NAMALWA (cell line): ENCODE data around the gene PEX7.
"Not testable (repeated sequence)": the region's sequence is repeated elsewhere in the genome, so short reads cannot be mapped to it uniquely, and the experiment has no call there.

Source experiments
- DNase-seq: peaks from one replicate; pipeline ENCODE4 v3.0.0-alpha.2; 2015; ENCODE audit warnings: low spot score

Gene PEX7

GRCh38 chr6:136897071-136897470, 74.7 kb downstream of the PEX7 start:
- DNase-seq: no peak

GRCh38 chr6:136901212-136901784, 78.9 kb downstream of the PEX7 start:
- DNase-seq: no peak

- not testable (repeated sequence) for DNase-seq
Observed at GRCh38 chr6:136904477-136904876, 82.1 kb downstream of the PEX7 start.

- DNase-seq: no peak
Observed at GRCh38 chr6:136914947-136915346, 92.6 kb downstream of the PEX7 start.

- DNase-seq: no peak
Observed at GRCh38 chr6:136918706-136919105, 96.3 kb downstream of the PEX7 start.

GRCh38 chr6:136920216-136920615, 97.8 kb downstream of the PEX7 start:
- DNase-seq: peak; percentile 7

GRCh38 chr6:136920671-136921380, 98.4 kb downstream of the PEX7 start:
- DNase-seq: no peak

GRCh38 chr6:136921381-136921935, 99.1 kb downstream of the PEX7 start:
- no peak for DNase-seq

- DNase-seq: no peak
Observed at GRCh38 chr6:136921936-136922684, 99.7 kb downstream of the PEX7 start, which contains the start of gene SLC35D3. SLC35D3 (plus strand) TSS chr6:136922301; CDS start chr6:136922429, 128 bp downstream.

GRCh38 chr6:136922685-136923006, 100.3 kb downstream of the PEX7 start:
- DNase-seq: no peak

GRCh38 chr6:136923116-136923953, 100.9 kb downstream of the PEX7 start:
- no peak for DNase-seq

- no peak for DNase-seq
Observed at GRCh38 chr6:136923954-136924673, 101.7 kb downstream of the PEX7 start.

GRCh38 chr6:136926383-136926782, 104.0 kb downstream of the PEX7 start:
- no peak for DNase-seq

GRCh38 chr6:136927292-136927691, 104.9 kb downstream of the PEX7 start:
- peak; percentile 17 for DNase-seq

- no peak for DNase-seq
Observed at GRCh38 chr6:136930528-136930927, 108.1 kb downstream of the PEX7 start.

- DNase-seq: no peak
Observed at GRCh38 chr6:136932599-136932998, 110.2 kb downstream of the PEX7 start.

GRCh38 chr6:136945072-136945471, 122.7 kb downstream of the PEX7 start:
- no peak for DNase-seq

- DNase-seq: no peak
Observed at GRCh38 chr6:136945711-136946121, 123.3 kb downstream of the PEX7 start.

GRCh38 chr6:136947037-136947436, 124.6 kb downstream of the PEX7 start:
- no peak for DNase-seq

- not testable (repeated sequence) for DNase-seq
Observed at GRCh38 chr6:136949957-136950356, 127.6 kb downstream of the PEX7 start.

GRCh38 chr6:136950436-136951126, 128.2 kb downstream of the PEX7 start:
- DNase-seq: no peak
